ENCODE results near the gene LENG8.

- TF ChIP-seq, protein P1, sequence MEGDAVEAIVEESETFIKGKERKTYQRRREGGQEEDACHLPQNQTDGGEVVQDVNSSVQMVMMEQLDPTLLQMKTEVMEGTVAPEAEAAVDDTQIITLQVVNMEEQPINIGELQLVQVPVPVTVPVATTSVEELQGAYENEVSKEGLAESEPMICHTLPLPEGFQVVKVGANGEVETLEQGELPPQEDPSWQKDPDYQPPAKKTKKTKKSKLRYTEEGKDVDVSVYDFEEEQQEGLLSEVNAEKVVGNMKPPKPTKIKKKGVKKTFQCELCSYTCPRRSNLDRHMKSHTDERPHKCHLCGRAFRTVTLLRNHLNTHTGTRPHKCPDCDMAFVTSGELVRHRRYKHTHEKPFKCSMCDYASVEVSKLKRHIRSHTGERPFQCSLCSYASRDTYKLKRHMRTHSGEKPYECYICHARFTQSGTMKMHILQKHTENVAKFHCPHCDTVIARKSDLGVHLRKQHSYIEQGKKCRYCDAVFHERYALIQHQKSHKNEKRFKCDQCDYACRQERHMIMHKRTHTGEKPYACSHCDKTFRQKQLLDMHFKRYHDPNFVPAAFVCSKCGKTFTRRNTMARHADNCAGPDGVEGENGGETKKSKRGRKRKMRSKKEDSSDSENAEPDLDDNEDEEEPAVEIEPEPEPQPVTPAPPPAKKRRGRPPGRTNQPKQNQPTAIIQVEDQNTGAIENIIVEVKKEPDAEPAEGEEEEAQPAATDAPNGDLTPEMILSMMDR (IDR thresholded peaks at IDR 0.05) = no peak
- TF ChIP-seq POLR2A (IDR thresholded peaks at IDR 0.05) = no peak
Observed at GRCh38 chr19:54453921-54454780, 5.2 kb downstream of the LENG8 start.

Measured in thyroid gland (tissue), 4 donors.